Left ventricle myocardium superior (tissue), 1 donor: Measurements from ENCODE around the gene DCDC2C. TPM values are rescaled to one million over a fixed set of nuclear protein-coding genes. Genes with fewer than 3 reads are reported as not detected.
"Not testable (repeated sequence)": the region's sequence is repeated elsewhere in the genome, so short reads cannot be mapped to it uniquely, and the experiment has no call there.

Source experiments
- ATAC-seq: fragments of 200-7000 bp; cut with Tn5 transposase; one replicate; pipeline ENCODE4 v1.9.1; 2020; ENCODE audit warnings: mild to moderate bottlenecking, moderate library complexity
- DNase-seq: peaks from one replicate; pipeline ENCODE4 v3.0.0-alpha.2; 2020
- intact Hi-C: fragments of 100-400 bp; cut with micrococcal nuclease; formaldehyde crosslinking; loops from one replicate; pipeline ENCODE4 v1.11.0; 2022
- long read RNA-seq: library from polyadenylated mRNA; unstranded; transcript quantifications from one replicate; pipeline ENCODE4 v2.0.0, GENCODE V29; 2021
- total RNA-seq: library from RNA; stranded (reverse); fragmentation: NEBNext Ultra II Directional; extraction: Animal tissue kit (Norgen Biotek cat#: 25700); gene quantifications from one replicate; pipeline ENCODE4 v1.2.1, GENCODE V29; 2021
- donor health status: DM: no; HTN: yes; CAD: no; lungs with severe emphysema.

The DCDC2C gene, protein sequence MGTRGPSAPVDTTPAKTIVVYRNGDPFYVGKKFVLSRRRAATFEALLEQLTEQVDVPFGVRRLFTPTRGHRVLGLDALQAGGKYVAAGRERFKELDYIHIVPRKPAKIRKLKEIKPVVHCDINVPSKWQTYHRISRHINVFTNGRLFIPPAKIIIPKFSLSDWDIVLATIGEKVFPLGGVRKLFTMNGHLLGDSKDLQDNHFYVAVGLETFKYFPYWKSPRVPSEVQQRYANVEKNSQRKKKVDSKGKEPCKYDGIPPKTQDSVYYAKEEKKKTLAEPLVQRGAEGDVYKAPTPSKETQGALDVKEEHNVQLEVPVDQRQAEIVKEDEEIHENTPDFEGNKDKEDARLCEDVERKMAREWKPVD
- total RNA-seq = not detected
- long read RNA-seq = 0 reads

DNA sequence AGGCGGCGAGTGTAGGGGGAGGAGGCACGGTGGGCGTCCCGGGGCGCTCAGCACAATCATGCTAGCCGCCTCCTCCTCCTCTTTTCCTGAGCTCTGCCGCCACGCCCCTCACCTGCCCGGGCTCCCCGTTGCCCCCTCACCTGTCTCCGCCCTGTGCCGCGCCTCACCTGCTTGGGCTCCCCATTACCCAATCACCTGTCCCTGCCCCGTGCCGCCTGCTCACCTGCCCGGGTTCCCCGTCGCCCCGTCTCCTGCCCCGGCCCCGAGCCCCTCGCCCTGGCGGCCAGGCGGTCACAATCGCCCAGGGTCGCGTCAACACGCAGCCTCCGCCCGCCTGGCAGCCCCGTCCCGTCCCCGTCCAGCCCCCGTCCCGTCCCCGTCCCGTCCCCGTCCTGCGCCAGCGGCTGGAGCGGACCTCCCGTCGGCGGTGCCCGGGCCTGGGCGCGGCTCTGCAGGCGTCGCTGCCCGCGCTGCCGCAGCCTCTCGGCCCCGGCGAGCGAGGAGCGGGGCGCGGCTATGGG, at the start of gene DCDC2C:
DCDC2C (plus strand) TSS at position 340 of the 521 bp plus-strand sequence; CDS start at position 517, 177 bp downstream.
- ATAC-seq (no peak), DNase-seq (no peak)
- intact Hi-C loops = no loop called here

DNA sequence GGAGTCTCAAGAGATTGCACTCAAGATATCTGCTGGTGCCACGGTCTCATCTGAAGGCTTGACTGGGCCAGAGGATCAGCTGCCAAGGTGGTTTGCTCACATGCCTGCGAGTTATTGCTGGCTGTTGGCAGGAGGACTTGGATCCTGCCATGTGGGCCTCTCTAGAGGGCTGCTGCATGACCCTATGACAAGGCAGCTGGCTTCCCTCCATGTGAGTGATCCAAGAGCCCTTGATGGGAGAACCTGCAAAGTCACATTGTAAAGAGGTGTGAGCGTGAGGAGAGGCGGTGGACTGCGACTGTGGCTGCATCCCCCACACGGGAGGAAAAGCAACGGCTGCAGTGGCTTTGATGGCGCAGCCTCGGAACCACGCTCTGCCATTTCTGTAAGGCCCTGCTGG, 49.4 kb upstream of the DCDC2C start:
- DNase-seq (no peak), ATAC-seq (no peak)
- intact Hi-C loops = loop anchor here (10.0 kb wide), 1 partner anchor 229 kb away; no protein-coding TSS in a partner anchor

DNA sequence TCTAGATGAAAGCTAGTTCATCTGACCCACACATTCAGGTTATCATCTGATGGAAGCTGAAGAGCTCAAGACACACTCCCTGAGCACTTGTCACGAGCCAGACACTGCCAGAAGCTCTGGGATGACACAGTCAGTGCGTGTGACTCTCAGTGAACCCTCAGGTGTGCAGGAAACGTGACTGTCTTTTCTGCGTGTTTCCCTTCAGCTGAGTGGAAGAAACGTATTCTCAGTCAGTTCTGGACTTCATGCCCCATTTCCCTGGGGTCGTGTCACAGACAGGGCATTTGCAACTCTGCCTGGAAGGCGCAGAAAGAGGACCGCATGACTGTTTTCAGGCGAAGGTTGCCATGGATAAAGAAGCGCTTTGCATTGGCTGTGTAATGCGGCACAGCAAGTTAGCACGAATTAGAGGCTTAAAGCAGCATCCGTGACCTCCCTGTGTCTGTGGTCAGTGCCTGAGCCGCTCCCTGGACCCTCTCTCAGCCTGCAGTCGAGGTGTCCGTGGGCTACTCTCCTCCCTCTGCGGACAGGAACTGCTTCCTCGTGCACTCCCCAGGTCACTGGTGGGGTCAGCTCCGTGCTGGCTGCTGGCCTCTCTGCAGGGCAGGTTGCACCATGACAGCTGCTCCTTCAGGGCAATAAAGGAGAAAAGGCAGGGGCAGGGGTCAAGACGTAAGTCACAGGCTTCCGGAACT, 48.7 kb upstream of the DCDC2C start:
- DNase-seq (no peak), ATAC-seq (no peak)
- intact Hi-C loops = loop anchor here (10.0 kb wide), 1 partner anchor 230 kb away; no protein-coding TSS in a partner anchor

DNA sequence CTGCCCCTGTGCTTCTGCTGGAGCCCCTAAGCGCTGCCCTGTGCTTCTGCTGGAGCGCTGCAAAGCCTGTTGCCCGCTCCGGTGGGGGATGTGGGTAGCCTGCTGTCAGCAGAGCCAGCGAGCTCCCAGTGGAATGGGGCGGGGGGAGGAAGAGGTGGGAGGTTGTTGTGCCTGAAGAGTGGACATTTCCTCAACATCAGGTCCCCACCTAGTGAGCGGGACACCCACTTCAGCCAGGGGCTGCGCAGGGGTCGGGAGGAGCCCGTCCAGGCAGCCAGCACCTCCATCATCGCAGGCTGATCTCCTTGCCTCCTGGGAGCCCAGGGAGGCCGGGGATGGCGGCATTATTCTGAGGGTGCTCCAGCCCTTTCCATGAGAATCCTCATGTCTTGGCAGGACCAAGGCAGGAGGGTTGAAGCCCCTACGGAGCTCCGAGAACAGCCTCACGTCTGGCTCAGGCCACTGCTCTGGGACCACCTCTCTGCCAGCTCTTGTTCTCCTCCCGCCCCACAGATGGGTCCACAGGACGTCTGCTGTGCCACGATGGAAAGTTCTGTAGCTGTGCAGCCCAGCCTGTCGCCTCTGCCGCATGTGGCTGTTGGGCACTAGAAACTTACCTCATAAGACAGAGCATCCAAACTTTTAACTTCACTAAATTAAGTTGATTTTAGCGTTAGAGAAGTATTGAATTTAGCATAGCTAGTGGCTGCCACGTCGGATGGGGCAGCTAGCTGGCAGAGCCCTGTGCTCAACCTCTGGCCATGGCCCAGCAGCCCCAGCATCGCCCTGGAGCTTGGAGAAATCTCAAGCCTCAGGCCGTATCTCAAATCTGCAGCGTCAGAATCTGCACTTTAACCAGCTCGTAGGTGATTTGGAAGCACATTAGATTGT, 47.3 kb upstream of the DCDC2C start:
- intact Hi-C loops = loop anchor here (10.0 kb wide), 1 partner anchor 231 kb away; no protein-coding TSS in a partner anchor
- ATAC-seq (no peak), DNase-seq (no peak)

DNA sequence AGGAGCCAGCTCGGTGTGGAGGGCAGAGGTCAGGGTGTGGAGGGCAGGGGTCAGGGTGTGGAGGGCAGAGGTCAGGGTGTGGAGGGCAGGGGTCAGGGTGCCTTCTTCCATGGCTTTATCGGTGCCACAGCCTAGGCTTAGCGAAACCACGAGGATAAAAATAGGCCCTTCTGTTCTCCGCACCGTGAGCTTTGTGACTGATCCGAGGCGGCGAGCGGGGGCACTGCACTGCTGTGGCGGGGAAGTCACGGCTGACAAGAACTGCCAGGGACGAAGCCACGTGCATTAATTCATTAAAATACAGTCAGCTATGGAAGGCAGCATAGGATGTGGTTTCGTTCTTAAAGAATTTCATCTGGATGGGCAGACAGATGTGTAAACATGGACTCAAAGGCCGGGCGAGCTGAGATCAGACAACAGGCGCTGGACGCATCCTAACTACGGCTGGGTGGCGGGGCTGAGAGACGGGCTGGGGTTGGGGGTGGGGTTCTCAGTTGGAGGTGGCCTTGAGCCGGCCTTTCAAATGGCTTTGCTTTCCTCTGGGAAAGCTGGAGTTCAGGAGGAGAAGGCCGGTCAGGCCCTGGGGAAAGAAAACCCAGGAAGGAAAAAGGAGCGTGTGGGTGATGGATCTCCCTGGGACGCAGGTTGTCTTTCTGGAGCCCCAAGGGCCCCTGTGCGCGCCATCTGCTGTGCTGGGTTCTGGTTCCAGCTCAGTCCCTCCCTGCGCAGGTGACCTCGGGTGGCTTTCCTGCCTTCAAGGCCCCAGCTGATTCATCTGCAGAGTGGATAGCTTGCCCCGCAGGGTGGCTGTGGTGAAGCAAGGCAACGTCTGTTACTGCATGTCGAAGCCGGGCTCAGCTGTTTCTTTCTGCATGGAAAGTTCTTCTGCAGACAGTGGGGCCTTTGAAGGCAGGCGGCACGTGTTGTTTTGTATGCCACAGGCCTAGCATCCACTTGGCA, 46.3 kb upstream of the DCDC2C start:
- DNase-seq (no peak), ATAC-seq (peak; percentile 29)
- intact Hi-C loops = loop anchor here (10.0 kb wide), 1 partner anchor 232 kb away; no protein-coding TSS in a partner anchor

DNA sequence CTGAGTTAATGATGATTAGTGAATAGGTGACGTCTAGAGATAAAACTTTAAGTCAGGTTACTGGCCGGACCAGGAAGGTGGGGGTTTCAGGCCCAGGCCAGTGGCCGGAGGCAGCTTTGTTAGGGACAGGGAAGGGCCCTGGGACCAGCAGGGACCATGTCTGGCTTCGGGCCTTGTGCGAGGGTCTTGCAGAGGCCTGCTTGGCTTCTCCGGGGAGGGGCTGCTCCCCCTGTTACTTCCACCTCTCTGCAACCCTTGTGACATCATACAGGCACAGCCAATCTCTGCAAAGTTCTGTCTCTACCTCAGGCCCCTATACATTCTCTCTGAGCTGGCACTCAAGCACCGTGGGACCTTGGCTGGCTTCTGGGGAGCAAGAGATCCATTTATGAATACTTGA, 45.5 kb upstream of the DCDC2C start, which contains the start of gene ALLC:
ALLC (plus strand) TSS at position 320 of the 400 bp plus-strand sequence. CDS start 12,958 bp downstream, outside the sequence.
- intact Hi-C loops = loop anchor here (10.0 kb wide), 1 partner anchor 233 kb away; no protein-coding TSS in a partner anchor

DNA sequence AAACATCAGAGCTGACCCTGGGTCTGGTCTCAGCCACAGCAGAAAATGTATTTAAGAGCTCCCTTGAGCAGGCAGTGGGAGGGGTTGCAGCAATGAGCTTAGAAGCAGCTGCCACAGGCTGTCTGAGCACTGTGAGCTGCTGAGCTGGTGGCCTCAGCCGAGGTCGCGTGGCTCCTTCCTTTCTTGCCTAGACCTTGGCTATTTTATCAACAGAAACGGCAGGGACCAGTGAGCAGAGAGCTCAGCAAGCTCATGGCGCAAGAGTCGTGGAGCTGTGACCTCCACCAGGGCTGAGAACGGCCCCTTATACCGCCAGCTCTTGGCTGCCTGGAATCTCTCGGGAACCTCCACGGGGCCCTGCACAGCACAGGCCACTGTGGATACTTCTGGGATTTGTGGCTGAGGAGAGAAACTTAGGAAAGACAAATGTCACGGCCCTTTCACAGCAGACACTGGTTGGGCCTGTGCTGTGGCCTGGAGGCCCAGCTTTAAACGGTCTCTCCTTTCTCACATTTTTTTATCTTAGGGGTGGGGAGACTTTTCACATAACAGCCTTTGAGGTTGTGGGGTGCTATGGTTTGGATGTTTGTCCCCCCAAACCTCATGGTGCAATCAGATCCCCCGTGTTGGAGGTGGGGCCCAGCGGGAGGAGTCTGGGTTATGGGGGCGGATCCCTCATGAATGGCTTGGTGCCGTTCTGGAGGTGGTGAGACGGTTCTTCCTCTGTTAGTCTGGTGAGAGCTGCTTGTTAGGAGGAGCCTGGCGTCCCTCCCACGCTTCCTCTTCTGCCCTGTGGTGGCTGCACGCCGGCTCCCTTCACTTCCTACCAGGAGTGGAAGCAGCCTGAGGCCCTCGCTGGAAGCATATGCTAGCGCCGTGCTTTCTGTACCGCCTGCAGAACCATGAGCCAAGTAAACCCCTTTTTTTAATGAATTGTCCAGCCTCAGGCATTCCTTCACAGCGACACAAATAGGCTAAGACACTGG, 43.6 kb upstream of the DCDC2C start:
- ATAC-seq (peak; percentile 79), DNase-seq (peak; percentile 71)
- intact Hi-C loops = loop anchor here (10.0 kb wide), 1 partner anchor 235 kb away; no protein-coding TSS in a partner anchor

More for the DNA sequence above, 45.5 kb upstream of the DCDC2C start, which contains the start of gene ALLC:
- ATAC-seq (no peak), DNase-seq (no peak)

DNA sequence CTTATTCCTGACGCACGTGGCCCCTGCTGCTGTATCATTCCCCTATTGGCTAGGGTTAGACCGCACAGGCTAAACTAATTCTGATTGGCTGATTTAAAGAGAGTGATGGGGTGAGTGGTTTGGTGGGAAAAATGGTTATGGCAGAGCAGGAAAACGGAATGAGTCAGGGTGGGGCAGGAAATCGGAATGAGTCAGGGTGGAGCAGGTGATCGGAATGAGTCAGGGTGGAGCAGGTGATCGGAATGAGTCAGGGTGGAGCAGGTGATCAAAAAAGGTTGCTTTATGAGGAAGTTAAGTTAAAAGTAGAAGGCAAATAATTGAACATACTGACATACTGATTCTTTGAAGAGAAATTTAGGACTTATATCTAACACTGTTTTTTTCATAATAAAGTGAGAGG, 42.7 kb upstream of the DCDC2C start:
- DNase-seq, ATAC-seq, intact Hi-C loops: not testable (repeated sequence)

DNA sequence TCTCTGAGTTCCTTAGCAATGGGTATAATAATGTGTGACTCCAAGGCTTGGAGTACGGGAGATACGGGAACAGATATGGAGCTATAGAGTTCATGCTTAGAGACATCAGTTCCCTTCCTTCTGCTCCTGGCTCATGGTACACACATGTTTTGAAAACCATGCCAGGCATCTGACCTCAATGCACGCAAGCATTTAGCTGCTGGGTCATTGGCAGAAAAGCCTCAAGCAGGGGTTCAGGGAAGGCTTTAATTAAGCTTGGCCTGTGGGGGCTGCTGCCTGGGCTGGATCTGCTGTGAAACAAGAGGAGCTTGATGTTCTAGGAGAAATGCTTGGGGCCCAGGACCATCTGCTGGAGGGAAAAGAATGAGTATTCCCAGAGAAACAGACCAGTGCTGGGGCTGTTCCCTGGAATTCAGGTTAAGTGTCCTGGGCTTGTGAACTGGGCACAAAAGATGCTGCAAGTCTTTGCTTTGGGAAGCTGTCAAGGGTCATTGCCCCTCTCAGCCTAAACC, 42.2 kb upstream of the DCDC2C start:
- ATAC-seq (no peak), DNase-seq (no peak)
- intact Hi-C loops = no loop called here

DNA sequence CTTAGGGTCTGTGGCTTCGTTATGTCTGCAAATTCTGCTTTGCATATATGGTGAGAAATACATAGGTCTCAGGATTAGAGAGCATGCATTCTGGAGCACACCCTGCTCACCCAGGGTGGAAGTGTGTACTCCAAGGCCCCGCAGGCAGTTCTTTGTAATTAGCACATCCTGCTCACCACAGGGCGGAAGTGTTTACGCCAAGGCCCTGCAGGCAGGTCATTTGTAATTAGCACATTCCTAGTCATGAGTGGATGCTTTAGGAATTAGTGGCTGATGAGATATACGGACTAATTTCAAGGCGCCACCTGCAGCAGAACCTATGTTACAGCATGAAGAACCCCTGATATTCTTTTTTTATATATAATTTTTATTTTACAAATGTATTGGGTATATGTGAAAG, 41.1 kb upstream of the DCDC2C start:
- ATAC-seq = no peak
- DNase-seq = no peak
- intact Hi-C loops = no loop called here

DNA sequence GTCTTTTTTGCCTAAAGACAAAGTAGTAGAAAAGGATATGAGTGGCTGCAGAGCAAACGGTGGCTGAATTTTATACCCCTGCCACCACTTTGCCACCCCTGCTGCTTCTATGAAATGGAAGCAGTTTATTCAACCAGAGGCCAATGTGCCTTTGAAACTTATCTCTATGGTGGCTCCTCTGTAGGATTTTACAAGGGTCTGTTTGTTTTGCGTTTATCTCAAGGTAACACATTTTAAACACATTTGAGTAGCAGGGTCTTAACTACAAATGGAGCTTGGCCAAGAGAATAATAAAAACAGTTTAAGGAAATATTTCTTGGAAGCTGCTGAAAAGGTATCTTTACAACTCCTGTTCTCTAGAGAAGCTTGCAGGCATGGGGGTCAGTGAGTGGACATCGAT, 39.3 kb upstream of the DCDC2C start:
- DNase-seq (no peak), ATAC-seq (no peak)
- intact Hi-C loops = no loop called here

DNA sequence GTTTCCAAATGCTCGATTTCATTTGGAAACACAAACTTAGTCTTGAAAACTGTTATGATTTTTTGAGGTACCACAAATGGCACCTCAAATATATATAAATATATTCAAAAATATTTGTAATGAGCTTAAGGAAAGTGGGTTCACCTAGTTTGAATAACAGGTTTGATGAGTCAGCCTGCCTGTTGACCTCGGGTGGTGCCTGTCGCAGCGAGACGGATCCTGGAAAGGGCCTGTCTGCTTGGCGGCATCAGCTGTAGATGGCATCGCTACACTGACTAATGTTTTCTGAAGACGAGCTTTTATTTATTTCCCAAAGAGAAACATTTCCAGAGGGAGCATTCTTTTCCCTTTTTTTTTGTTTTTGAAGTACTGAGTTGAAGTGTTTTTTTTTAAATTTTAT, 38.5 kb upstream of the DCDC2C start:
- DNase-seq (no peak), ATAC-seq (no peak)
- intact Hi-C loops = no loop called here

DNA sequence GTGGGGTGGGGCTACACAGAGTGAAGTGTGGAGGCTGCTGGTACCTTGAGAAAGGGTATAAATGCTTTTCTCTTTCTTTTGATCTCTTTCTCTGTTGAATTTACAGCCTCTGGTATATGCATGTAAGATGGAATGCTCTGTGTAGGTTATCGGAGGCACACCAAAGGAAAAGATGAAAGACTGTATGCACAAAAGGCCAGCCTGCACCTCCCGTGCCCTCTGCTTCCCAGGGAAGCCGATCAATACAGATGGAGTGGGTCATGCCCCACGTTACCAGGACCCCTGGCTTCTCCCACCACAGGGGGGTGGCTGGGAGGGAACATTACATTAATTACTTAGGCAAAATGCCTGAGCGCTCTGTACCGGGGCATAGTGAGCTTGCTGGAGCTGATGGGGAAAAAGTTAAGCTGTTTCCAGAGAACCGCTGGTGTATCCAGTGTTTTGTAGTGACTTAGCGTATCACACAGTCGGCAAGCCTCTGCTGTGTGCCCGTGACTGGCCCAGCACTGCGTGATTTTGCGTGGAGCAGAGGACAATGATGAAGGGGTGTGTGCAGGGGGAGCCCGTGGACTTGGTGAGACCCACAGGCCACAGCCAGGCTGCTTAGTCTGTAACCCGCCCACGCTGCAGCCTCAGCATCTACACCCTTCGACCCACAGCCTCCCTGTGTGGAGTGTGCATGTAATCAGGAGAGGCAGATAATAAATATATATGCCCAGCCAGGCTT, 37.3 kb upstream of the DCDC2C start:
- no peak for ATAC-seq
- intact Hi-C loops = no loop called here
- no peak for DNase-seq

DNA sequence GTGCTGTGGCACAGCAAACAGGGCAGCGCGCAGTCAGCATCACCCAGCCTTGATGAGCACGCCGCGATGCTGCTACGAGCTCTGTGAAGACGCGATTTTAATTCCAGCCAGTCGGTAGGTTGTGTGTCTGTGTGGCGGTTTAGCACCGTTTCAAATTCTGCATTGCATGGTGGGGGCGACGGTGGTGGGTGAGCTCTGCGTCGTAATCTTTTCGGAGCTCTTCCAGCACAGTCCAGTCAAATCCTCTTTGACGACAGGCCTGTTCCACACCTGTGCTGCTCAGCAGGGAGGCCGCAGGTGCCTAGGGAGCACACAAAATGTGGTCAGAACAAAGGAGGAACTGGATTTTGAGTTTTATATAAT, 36.8 kb upstream of the DCDC2C start:
- intact Hi-C loops = no loop called here
- ATAC-seq (no peak), DNase-seq (no peak)

DNA sequence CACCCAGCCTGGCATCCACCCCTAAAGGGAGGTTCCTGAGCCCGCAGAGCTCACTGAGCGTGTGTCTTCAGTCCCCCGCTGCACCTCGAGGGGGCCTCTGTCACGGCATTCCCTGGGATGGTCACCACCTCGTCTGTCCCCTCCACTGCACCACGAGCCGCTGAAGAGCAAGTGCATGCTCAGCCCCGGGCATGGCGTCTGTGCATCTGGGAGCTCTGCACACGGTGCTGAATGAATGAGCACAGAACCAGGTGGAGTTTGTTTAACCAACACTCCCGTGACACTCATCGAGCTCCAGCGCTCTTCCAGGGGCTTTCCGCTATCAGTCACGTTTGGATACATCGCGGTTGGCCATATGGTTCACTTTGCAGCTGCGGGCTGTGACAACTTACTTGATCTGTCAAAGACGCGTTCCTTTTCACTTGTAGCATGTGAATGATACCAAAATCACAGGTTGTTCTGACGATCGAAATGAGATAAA, 36.2 kb upstream of the DCDC2C start:
- ATAC-seq = peak; percentile 43
- no peak for DNase-seq
- intact Hi-C loops = no loop called here

DNA sequence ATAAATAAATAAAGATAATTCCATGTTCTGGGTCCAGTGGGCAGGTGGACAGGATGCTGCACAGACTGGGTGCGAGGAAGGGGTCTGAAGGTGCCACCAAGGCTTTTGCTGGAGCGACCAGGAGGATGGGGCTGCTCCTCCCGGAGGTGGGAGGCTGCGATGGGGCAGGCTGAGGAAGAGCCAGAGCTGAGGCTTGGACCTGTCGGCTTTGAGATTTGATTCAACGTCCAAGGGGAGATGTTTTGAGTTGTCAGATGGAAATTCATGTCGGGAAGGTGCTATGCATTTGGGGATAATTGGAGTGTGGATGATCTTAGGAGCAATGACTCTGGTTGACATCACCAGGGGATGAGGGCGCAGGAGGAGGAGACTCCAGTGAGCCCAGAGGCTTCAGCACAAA, 33.7 kb upstream of the DCDC2C start:
- no peak for DNase-seq
- ATAC-seq = no peak
- intact Hi-C loops = no loop called here
